C4-2B (cell line): ENCODE measurements around the gene APPL2.

Experiments used
- H3K27ac ChIP-seq: fragments of 450-650 bp; 2 replicates; pipeline ENCODE4 v1.5.1; 2017
- ZFX ChIP-seq: fragments of 450-650 bp; IDR thresholded peaks from 2 replicates; pipeline ENCODE4 v1.6.1; 2017
- TF ChIP-seq, protein P1 (sequence below): fragments of 450-650 bp; conservative IDR thresholded peaks from 2 replicates; pipeline ENCODE4 v1.5.1; 2017; ENCODE audit warnings: mild to moderate bottlenecking

The APPL2 gene

GRCh38 chr12:105275997-105276733, 40.2 kb upstream of the APPL2 start:
- H3K27ac ChIP-seq: no peak overlapping the region
- no peak for TF ChIP-seq ZFX
- TF ChIP-seq, protein P1, sequence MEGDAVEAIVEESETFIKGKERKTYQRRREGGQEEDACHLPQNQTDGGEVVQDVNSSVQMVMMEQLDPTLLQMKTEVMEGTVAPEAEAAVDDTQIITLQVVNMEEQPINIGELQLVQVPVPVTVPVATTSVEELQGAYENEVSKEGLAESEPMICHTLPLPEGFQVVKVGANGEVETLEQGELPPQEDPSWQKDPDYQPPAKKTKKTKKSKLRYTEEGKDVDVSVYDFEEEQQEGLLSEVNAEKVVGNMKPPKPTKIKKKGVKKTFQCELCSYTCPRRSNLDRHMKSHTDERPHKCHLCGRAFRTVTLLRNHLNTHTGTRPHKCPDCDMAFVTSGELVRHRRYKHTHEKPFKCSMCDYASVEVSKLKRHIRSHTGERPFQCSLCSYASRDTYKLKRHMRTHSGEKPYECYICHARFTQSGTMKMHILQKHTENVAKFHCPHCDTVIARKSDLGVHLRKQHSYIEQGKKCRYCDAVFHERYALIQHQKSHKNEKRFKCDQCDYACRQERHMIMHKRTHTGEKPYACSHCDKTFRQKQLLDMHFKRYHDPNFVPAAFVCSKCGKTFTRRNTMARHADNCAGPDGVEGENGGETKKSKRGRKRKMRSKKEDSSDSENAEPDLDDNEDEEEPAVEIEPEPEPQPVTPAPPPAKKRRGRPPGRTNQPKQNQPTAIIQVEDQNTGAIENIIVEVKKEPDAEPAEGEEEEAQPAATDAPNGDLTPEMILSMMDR: no peak

DNA sequence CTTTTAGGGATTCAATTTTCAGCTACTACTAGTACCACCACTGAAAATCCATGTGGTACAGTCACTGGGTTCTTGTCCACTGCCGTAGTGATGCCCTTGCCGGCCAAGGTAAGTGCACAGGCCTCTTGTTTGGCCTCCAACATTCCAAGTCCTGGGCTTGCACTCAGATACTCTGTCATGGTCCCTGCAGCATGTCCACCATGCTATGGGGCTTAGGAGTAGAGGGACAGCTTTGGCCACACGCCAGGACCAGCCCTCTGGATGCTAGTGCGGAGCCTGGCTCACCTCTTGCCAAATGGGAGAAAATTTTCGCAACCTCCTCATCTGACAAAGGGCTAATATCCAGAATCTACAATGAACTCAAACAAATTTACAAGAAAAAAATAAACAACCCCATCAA, 38.6 kb upstream of the APPL2 start:
- H3K27ac ChIP-seq: no peak overlapping the region
- TF ChIP-seq ZFX: no peak
- TF ChIP-seq, protein P1: no peak

- TF ChIP-seq, protein P1: no peak
- no peak for TF ChIP-seq ZFX
- no peak overlapping the region for H3K27ac ChIP-seq
Observed at GRCh38 chr12:105273601-105274000, 37.6 kb upstream of the APPL2 start.

DNA sequence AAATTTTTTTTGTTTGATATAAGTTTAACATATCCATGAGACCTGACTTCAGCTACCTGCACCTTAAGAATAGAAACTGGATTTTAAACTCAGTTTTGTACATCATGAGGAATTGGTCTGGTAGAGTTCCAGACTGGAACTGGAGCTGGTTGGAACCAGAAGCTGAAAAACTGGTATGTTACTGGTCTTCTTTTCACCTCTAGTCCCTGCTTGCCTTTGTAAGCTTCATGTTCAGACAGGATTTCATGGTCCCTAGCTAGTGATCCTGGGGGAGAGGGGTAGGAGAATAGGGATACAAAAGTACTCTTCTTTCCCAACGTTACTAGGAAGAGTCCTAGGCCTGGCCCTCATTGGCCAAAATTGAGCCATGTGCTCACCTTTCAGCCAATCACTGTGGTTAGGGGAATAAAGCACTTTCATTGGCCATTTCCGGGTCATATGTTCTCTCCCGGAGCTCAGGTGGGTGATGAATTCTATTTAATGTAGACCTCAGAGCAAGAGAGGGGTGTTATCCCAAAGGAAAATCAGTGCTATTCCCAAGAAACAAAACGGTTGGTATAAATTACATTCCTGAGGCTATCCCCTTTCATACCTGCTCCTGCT, 36.9 kb upstream of the APPL2 start:
- no peak for TF ChIP-seq ZFX
- TF ChIP-seq, protein P1: no peak
- H3K27ac ChIP-seq: no peak overlapping the region

DNA sequence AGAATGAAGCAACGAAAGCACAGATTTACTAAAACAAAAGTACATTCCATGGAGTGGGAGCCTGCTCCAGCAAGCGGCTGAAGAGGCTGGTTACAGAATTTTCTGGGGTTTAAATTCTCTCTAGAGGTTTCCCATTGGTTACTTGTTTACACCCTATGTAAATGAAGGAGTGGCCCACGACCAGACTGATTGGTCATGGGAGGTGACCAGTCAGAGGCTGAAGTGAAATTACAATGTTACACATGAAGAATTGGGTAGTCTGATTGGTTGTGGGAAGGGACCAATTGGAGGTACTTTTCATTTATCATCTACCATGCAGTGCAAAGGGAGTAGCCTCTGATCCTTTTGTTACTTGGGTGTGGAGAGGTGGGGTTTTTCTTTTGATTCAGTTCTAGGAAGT, 36.2 kb upstream of the APPL2 start:
- H3K27ac ChIP-seq: no peak overlapping the region
- no peak for TF ChIP-seq ZFX
- TF ChIP-seq, protein P1: no peak

- no peak overlapping the region for H3K27ac ChIP-seq
- no peak for TF ChIP-seq ZFX
- TF ChIP-seq, protein P1: no peak
Observed at GRCh38 chr12:105271364-105271763, 35.4 kb upstream of the APPL2 start.

- H3K27ac ChIP-seq: no peak overlapping the region
- TF ChIP-seq, protein P1: no peak
Observed at GRCh38 chr12:105270671-105271255, 34.8 kb upstream of the APPL2 start.
